Measurements from ENCODE around the gene EID1.
"Not testable (repeated sequence)": the region's sequence is repeated elsewhere in the genome, so short reads cannot be mapped to it uniquely, and the experiment has no call there.

Gene EID1

GRCh38 chr15:48877630-48878595 is at the start of gene EID1:
Gene EID1, plus strand, starts transcription at chr15:48878134. Its CDS starts 43 bp downstream, at chr15:48878177.
- peak; percentile 91 for FAIRE-seq

- FAIRE-seq = no peak
Observed at GRCh38 chr15:48828471-48828870, 49.5 kb upstream of the EID1 start.

GRCh38 chr15:48828906-48829305 is 49.0 kb upstream of the EID1 start:
- FAIRE-seq = no peak

- FAIRE-seq = no peak
Observed at GRCh38 chr15:48832648-48833047, 45.3 kb upstream of the EID1 start.

- FAIRE-seq = no peak
Observed at GRCh38 chr15:48833526-48834239, 44.3 kb upstream of the EID1 start.

- FAIRE-seq = no peak
Observed at GRCh38 chr15:48834756-48835155, 43.2 kb upstream of the EID1 start.

GRCh38 chr15:48842501-48842900 is 35.4 kb upstream of the EID1 start:
- FAIRE-seq = no peak

GRCh38 chr15:48845123-48845522 is 32.8 kb upstream of the EID1 start:
- no peak for FAIRE-seq

GRCh38 chr15:48850648-48851047 is 27.3 kb upstream of the EID1 start:
- no peak for FAIRE-seq

- FAIRE-seq = no peak
Observed at GRCh38 chr15:48851956-48852355, 26.0 kb upstream of the EID1 start.

GRCh38 chr15:48854434-48854833 is 23.5 kb upstream of the EID1 start:
- not testable (repeated sequence) for FAIRE-seq

- no peak for FAIRE-seq
Observed at GRCh38 chr15:48855501-48856440, 22.2 kb upstream of the EID1 start.

GRCh38 chr15:48856942-48857341 is 21.0 kb upstream of the EID1 start:
- FAIRE-seq = no peak

GRCh38 chr15:48858401-48858800 is 19.5 kb upstream of the EID1 start:
- no peak for FAIRE-seq

GRCh38 chr15:48859426-48859825 is 18.5 kb upstream of the EID1 start:
- FAIRE-seq = no peak

- FAIRE-seq = peak; percentile 98
Observed at GRCh38 chr15:48861813-48862431, 16.0 kb upstream of the EID1 start.

- FAIRE-seq = no peak
Observed at GRCh38 chr15:48862705-48863104, 15.2 kb upstream of the EID1 start.

- FAIRE-seq = no peak
Observed at GRCh38 chr15:48865370-48866079, 12.4 kb upstream of the EID1 start.

- FAIRE-seq = no peak
Observed at GRCh38 chr15:48866141-48866563, 11.8 kb upstream of the EID1 start.

GRCh38 chr15:48868023-48868422 is 9.9 kb upstream of the EID1 start:
- FAIRE-seq = no peak

- FAIRE-seq = no peak
Observed at GRCh38 chr15:48868536-48868935, 9.4 kb upstream of the EID1 start.

- no peak for FAIRE-seq
Observed at GRCh38 chr15:48869966-48870365, 8.0 kb upstream of the EID1 start.

Measured in G401.6 (cell line).